ENCODE measurements around the gene FEV.

FEV gene

DNA sequence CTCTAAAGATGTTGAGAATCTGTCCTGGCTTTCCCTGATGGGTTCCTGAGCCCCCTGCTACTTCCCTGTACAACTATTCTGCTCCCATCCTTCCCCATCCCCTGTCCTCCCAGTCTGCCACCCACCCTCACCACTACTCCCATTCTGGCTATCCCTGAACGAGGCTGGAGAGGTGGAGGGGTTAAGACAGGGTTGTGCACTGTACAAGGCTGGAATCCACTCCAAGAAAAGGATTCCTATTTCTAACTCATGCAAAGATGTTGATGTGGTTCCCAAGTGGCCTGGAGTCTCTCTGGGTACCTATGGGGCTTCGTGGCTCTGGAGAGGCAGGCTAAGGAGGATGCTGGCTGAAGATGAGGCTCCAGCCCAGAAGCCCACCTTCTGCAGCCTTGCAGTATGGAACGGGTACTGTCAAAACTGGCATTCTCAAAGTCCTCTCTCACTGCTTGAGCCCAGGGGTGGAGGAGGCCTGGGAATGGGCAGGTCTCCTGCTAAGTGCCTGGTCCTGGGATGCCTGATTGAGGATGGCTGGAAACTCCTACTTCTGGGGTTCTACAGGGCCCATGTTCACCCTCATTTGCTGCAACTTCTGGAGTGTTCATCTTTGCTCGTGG is 1.3 kb upstream of the FEV start:
- Histone ChIP-seq H3K4me2 (ENCODE audit: low read depth, low read length, poor library complexity, severe bottlenecking) (no peak overlapping the region), H3K27me3 (ENCODE audit: low read length) (no peaks in the 10 kb centered on the region), H3K4me3 (ENCODE audit: insufficient read depth, low read length, poor library complexity, severe bottlenecking) (no peak overlapping the region), H3K9me3 (ENCODE audit: insufficient read depth, low read length) (no peaks in the 10 kb centered on the region), H3K9me2 (replicated peaks; ENCODE audit: insufficient read depth, low read length) (no peaks in the 10 kb centered on the region), H3K27ac (ENCODE audit: low read depth, low read length) (no peak overlapping the region), H2AFZ (ENCODE audit: low read depth, low read length, severe bottlenecking) (no peak overlapping the region), H3K36me3 (ENCODE audit: low read length) (no peaks in the 10 kb centered on the region), H3K9ac (ENCODE audit: low read length) (no peak overlapping the region), H3K79me2 (ENCODE audit: insufficient read depth, low read length) (no peaks in the 10 kb centered on the region), H4K20me1 (ENCODE audit: low read depth, low read length) (no peaks in the 10 kb centered on the region), H3F3A (ENCODE audit: insufficient read depth) (no peaks in the 10 kb centered on the region)
- no peak for TF ChIP-seq EZH2phosphoT487 (conservative IDR thresholded peaks at IDR 0.05; ENCODE audit: low read length)
- TF ChIP-seq, protein P1, sequence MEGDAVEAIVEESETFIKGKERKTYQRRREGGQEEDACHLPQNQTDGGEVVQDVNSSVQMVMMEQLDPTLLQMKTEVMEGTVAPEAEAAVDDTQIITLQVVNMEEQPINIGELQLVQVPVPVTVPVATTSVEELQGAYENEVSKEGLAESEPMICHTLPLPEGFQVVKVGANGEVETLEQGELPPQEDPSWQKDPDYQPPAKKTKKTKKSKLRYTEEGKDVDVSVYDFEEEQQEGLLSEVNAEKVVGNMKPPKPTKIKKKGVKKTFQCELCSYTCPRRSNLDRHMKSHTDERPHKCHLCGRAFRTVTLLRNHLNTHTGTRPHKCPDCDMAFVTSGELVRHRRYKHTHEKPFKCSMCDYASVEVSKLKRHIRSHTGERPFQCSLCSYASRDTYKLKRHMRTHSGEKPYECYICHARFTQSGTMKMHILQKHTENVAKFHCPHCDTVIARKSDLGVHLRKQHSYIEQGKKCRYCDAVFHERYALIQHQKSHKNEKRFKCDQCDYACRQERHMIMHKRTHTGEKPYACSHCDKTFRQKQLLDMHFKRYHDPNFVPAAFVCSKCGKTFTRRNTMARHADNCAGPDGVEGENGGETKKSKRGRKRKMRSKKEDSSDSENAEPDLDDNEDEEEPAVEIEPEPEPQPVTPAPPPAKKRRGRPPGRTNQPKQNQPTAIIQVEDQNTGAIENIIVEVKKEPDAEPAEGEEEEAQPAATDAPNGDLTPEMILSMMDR (IDR thresholded peaks at IDR 0.05; ENCODE audit: insufficient read depth, low read length, poor library complexity, severe bottlenecking), result no peak

GRCh38 chr2:218985325-218986091 is 524 bp upstream of the FEV start:
- Histone ChIP-seq H3K27me3 (ENCODE audit: low read length) (no peaks in the 10 kb centered on the region), H3K4me3 (ENCODE audit: insufficient read depth, low read length, poor library complexity, severe bottlenecking) (no peak overlapping the region), H3F3A (ENCODE audit: insufficient read depth) (no peaks in the 10 kb centered on the region), H3K36me3 (ENCODE audit: low read length) (no peaks in the 10 kb centered on the region), H3K27ac (ENCODE audit: low read depth, low read length) (no peak overlapping the region), H3K9me3 (ENCODE audit: insufficient read depth, low read length) (no peaks in the 10 kb centered on the region), H2AFZ (ENCODE audit: low read depth, low read length, severe bottlenecking) (no peak overlapping the region), H3K9me2 (replicated peaks; ENCODE audit: insufficient read depth, low read length) (no peaks in the 10 kb centered on the region), H3K4me2 (ENCODE audit: low read depth, low read length, poor library complexity, severe bottlenecking) (no peak overlapping the region), H3K79me2 (ENCODE audit: insufficient read depth, low read length) (no peaks in the 10 kb centered on the region), H3K9ac (ENCODE audit: low read length) (no peak overlapping the region), H4K20me1 (ENCODE audit: low read depth, low read length) (no peaks in the 10 kb centered on the region)
- TF ChIP-seq EZH2phosphoT487 (conservative IDR thresholded peaks at IDR 0.05; ENCODE audit: low read length), result no peak
- TF ChIP-seq, protein P1 (IDR thresholded peaks at IDR 0.05; ENCODE audit: insufficient read depth, low read length, poor library complexity, severe bottlenecking), result no peak

- no peaks in the 10 kb centered on the region for H3K9me2 ChIP-seq (replicated peaks; ENCODE audit: insufficient read depth, low read length)
- no peak overlapping the region for H3K4me3 ChIP-seq (ENCODE audit: insufficient read depth, low read length, poor library complexity, severe bottlenecking)
- H3K79me2 ChIP-seq (ENCODE audit: insufficient read depth, low read length), result no peaks in the 10 kb centered on the region
- no peak overlapping the region for H3K4me2 ChIP-seq (ENCODE audit: low read depth, low read length, poor library complexity, severe bottlenecking)
- H4K20me1 ChIP-seq (ENCODE audit: low read depth, low read length), result no peaks in the 10 kb centered on the region
- H2AFZ ChIP-seq (ENCODE audit: low read depth, low read length, severe bottlenecking), result no peak overlapping the region
- H3K36me3 ChIP-seq (ENCODE audit: low read length), result no peaks in the 10 kb centered on the region
- H3K27me3 ChIP-seq (ENCODE audit: low read length), result no peaks in the 10 kb centered on the region
- no peaks in the 10 kb centered on the region for H3K9me3 ChIP-seq (ENCODE audit: insufficient read depth, low read length)
- H3K27ac ChIP-seq (ENCODE audit: low read depth, low read length), result no peak overlapping the region
- H3F3A ChIP-seq (ENCODE audit: insufficient read depth), result no peaks in the 10 kb centered on the region
- H3K9ac ChIP-seq (ENCODE audit: low read length), result no peak overlapping the region
- TF ChIP-seq, protein P1 (IDR thresholded peaks at IDR 0.05; ENCODE audit: insufficient read depth, low read length, poor library complexity, severe bottlenecking), result no peak
- TF ChIP-seq EZH2phosphoT487 (conservative IDR thresholded peaks at IDR 0.05; ENCODE audit: low read length), result no peak
Observed at GRCh38 chr2:218984239-218985020, 554 bp downstream of the FEV start.
